ENCODE data around the gene TOMM22.
A peak's percentile ranks its signal among the peaks of the same experiment; 100 is the strongest.

Gene TOMM22

DNA sequence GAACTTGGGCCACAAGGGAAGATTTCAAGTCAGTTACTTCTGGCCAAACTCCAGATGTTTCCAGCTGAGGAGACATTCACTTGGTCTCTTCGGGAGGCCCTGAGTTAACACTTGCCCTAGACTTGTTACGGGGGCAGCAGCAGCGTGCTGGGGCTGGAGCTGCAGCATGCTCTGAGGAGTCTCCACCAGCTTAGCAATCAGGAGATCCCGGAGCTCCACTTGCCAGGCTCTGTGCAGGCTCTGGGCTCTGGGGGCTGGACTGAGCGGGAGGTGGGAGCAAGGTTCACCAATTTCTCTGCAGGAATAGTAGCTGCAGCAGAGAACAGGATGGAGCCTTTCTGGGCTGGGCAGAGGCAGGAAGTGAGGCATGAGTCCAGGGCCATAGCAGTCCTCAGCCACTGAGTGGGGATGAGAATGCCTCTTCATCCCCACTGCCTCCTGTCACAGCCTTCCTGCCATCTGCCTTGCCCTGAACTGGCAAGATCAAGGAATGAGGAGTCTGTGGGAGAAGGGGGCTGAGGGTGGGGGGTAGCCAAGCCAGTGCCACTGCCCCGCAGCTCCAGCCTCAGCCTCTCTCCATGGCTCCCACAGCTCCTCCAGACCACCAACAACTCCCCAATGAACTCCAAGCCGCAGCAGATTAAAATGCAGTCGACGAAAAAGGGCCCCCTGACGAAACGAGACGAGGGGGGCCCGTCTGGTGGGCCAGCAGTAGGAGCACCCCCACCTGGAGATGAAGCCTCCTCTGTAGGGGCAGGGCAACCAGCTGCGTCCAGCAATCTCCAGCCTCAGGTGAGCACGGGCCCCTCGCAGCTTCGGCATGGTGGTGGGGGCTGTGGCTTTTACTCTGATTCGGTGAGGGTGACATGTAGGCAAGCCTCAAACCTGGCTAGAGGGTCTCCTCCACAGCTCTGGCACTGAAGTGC is 47.4 kb downstream of the TOMM22 start:
- no peak for DNase-seq (ENCODE audit: low read depth)
- TF ChIP-seq, protein P1, sequence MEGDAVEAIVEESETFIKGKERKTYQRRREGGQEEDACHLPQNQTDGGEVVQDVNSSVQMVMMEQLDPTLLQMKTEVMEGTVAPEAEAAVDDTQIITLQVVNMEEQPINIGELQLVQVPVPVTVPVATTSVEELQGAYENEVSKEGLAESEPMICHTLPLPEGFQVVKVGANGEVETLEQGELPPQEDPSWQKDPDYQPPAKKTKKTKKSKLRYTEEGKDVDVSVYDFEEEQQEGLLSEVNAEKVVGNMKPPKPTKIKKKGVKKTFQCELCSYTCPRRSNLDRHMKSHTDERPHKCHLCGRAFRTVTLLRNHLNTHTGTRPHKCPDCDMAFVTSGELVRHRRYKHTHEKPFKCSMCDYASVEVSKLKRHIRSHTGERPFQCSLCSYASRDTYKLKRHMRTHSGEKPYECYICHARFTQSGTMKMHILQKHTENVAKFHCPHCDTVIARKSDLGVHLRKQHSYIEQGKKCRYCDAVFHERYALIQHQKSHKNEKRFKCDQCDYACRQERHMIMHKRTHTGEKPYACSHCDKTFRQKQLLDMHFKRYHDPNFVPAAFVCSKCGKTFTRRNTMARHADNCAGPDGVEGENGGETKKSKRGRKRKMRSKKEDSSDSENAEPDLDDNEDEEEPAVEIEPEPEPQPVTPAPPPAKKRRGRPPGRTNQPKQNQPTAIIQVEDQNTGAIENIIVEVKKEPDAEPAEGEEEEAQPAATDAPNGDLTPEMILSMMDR (conservative IDR thresholded peaks at IDR 0.05; ENCODE audit: low read depth, low read length), result no peak
- H3K4me3 ChIP-seq (ENCODE audit: low read length), result no peak overlapping the region

DNA sequence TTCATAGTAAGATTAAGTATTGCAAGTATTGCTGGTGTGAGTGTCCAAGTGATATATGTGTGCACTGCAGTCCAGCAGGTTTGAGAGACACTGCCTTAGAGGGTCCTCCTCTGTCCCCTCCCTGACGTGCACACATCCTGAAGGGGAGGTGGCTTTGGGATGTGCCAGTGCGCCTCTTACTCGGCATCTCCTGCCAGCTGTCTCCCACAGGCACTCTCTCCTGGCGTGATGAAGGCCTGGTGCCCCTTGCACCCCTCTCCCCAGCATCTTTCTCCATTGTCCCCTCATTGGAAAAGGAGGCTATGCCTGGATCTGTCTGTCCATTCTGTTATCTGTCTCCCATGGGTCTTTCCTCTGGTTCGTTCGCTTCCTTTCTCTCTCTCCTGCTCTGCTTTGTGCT is 48.2 kb downstream of the TOMM22 start:
- no peak overlapping the region for H3K4me3 ChIP-seq (ENCODE audit: low read length)
- DNase-seq (ENCODE audit: low read depth), result no peak
- TF ChIP-seq, protein P1 (conservative IDR thresholded peaks at IDR 0.05; ENCODE audit: low read depth, low read length), result no peak

DNA sequence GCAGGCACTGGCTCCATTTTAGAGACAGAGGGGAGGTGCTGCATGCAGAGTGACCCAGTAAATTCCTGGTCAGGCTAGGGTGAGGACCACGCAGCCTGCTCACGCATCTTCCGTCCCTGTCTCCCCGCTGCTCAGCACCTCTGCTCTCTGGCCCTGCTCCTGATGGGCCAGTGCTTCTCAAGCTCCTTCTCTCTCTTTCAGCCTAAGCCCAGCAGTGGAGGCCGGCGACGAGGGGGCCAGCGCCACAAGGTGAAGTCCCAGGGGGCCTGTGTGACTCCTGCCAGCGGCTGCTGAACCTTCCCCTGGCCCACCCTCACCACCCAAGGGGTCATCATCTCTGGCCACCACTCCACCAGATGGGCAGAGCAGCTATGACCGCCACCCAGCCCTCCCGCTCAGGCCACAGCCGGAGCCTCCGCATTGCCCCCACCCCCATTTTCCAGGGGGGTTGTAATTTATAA is 48.7 kb downstream of the TOMM22 start:
- DNase-seq (ENCODE audit: low read depth), result no peak
- H3K4me3 ChIP-seq (ENCODE audit: low read length), result no peak overlapping the region
- TF ChIP-seq, protein P1 (conservative IDR thresholded peaks at IDR 0.05; ENCODE audit: low read depth, low read length), result no peak

DNA sequence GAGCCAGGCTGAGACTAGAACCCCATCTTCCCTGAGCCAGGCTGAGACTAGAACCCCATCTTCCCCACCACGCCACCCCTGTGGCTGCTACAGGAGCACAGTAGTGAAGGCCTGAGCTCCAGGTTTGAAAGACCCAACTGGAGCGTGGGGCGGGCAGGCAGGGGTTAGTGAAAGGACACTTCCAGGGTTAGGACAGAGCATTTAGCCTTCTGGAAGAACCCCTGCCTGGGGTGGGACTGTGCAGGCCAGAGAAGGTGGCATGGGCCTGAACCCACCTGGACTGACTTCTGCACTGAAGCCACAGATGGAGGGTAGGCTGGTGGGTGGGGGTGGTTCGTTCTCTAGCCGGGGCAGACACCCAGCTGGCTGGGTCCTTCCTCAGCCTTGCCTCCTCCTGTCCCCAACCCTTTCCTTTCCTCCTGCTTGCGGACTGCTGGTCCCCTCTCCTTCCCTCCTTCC is 50.0 kb downstream of the TOMM22 start:
- DNase-seq (ENCODE audit: low read depth), result no peak
- TF ChIP-seq, protein P1 (conservative IDR thresholded peaks at IDR 0.05; ENCODE audit: low read depth, low read length), result no peak
- H3K4me3 ChIP-seq (ENCODE audit: low read length), result no peak overlapping the region

DNA sequence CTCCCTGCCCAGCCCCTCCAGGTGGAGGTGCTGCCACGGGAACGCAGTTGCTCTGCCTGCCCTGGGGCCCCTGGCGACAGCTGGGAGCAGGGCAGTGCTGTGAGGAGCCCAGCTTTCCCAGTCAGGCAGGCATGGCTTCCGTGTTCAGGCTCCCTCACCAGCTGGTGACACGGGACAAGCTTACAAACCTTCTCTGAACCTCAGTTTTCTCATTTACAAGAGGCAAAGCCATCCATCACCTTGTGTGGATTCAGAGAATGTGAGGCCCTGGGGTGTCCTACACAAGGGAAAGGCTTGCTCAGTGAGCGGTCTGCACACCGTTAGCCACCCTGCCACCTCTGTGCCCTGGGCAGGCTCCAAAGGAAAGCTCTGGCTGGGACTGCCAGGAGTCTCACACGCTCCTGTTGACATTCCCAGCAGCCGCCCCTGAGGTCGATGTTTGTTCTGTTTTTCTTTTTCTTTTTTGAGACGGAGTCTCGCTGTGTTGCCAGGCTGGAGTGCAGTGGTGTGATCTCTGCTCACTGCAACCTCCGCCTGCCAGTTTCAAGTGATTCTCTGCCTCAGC is 50.6 kb downstream of the TOMM22 start:
- no peak for DNase-seq (ENCODE audit: low read depth)
- TF ChIP-seq, protein P1 (conservative IDR thresholded peaks at IDR 0.05; ENCODE audit: low read depth, low read length), result no peak
- H3K4me3 ChIP-seq (ENCODE audit: low read length), result no peak overlapping the region

DNA sequence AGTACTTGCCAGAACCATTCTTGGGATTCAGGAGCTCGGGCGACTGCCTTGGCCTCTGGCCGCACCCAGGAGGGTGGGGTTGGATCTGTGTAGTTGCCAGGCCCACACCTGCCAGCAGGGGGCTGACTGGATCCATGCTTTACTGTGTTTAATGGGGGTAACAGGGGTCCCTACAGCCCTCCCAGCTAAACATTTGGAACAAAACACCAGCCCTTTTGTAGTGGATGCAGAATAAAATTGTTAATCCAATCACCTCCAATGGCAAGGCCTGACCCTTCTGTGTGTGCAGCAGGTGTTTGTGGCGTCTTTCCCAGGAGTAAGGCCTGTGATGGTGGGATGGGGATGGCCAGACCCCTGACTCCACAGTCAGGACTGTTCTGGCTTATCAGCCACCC is 51.6 kb downstream of the TOMM22 start:
- no peak for DNase-seq (ENCODE audit: low read depth)
- no peak overlapping the region for H3K4me3 ChIP-seq (ENCODE audit: low read length)

More for the DNA sequence above, 51.6 kb downstream of the TOMM22 start:
- TF ChIP-seq, protein P1 (conservative IDR thresholded peaks at IDR 0.05; ENCODE audit: low read depth, low read length), result peak; percentile 86
